ENCODE data around the gene TYRP1.

The TYRP1 gene

DNA sequence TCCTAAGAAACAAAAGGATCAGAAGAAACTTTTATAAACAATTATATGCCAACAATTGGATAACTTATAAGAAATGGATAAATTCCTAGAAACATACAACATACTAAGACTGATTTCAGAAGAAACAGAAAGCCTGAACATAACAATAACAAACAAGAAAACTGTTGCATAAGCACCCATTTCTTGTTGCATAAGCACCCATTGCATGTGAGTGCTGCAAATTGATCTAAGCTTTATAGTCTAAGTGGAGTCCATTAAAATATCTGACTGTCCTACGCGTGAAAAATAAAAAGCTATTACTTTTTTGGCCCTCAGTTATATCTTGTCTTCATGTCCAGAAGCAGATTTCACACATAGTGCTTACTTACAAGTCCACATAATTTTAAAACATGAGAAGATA, 19.3 kb downstream of the TYRP1 start:
- H3K4me3 Mint-ChIP-seq = no peak overlapping the region
- no peaks in the 10 kb centered on the region for H3K4me1 Mint-ChIP-seq
- H3K27me3 Mint-ChIP-seq = no peaks in the 10 kb centered on the region
- H3K9me3 Mint-ChIP-seq = peaks cover 17% of the 10 kb centered on the region
- no peak overlapping the region for H3K27ac Mint-ChIP-seq
- no peaks in the 10 kb centered on the region for H3K36me3 Mint-ChIP-seq

DNA sequence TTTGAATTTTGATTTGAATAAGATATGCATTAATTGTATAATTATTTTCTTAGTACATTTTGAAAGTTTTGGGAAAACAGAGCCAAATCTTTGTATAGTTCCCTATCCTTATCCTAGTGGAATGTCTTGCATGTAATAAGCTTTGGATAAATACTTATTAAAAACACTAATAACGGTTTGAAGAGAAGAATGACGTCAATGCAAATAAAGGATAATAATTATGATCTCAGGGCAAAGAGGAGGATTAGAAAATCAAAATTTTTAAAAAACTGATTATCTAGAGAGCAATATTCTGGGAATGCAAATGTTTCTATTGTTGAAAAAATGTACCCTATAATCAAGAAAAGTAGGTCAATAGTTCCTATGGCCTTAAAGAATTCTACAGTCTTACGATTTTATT, 22.1 kb downstream of the TYRP1 start:
- peaks cover 19% of the 10 kb centered on the region for H3K9me3 Mint-ChIP-seq
- H3K27me3 Mint-ChIP-seq = no peaks in the 10 kb centered on the region
- H3K36me3 Mint-ChIP-seq = no peaks in the 10 kb centered on the region
- H3K4me1 Mint-ChIP-seq = no peaks in the 10 kb centered on the region
- no peak overlapping the region for H3K27ac Mint-ChIP-seq
- H3K4me3 Mint-ChIP-seq = no peak overlapping the region

- peaks cover 29% of the 10 kb centered on the region for H3K9me3 Mint-ChIP-seq
- H3K27ac Mint-ChIP-seq = no peak overlapping the region
- no peaks in the 10 kb centered on the region for H3K4me1 Mint-ChIP-seq
- H3K27me3 Mint-ChIP-seq = no peaks in the 10 kb centered on the region
- H3K4me3 Mint-ChIP-seq = no peak overlapping the region
- H3K36me3 Mint-ChIP-seq = no peaks in the 10 kb centered on the region
These were observed 23.8 kb downstream of the TYRP1 start for GRCh38 chr9:12716823-12717600.

DNA sequence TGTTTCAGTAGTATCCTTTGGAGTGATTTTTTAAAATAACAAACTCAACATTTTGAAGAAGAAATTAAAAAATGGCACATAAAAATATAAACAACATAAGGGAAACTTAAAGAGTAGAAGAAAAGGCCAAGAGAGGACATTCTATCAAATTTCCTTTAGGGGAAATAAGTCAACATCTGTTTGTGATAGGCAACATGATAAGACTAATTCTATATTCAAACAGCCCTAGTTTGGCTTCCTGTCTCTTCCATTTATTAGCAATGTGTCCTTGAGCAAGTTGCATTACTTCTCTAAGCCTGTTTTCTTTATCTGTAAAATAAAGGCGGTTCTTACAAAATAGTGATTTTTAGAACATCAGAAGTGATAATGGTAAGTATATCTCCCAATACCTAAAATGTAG, 24.7 kb downstream of the TYRP1 start:
- Mint-ChIP-seq H3K27me3 (no peaks in the 10 kb centered on the region), H3K9me3 (peaks cover 33% of the 10 kb centered on the region), H3K4me1 (no peaks in the 10 kb centered on the region), H3K27ac (no peak overlapping the region), H3K36me3 (no peaks in the 10 kb centered on the region), H3K4me3 (no peak overlapping the region)

GRCh38 chr9:12718482-12719026, 25.4 kb downstream of the TYRP1 start:
- Mint-ChIP-seq H3K4me3 (no peak overlapping the region), H3K36me3 (no peaks in the 10 kb centered on the region)

DNA sequence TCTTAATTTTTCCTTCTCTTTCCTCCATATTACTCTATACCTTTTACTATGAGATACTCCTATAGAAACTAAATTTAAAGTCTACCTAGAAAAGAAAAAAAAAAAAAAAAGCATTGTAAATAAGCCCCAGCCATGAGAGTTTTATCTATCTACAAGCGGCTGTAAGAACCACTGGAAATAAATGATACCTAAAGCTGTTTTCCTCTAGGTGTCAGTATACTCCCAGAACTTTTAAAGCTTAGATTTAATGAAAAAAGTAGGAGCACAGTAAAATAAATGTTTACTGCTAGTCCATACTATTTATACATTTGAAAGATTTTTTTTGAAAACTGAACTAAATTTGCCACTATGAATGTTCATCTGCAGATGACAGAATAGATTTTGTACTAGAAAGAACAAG, 26.2 kb downstream of the TYRP1 start:
- Mint-ChIP-seq H3K4me3 (no peak overlapping the region), H3K36me3 (no peaks in the 10 kb centered on the region), H3K4me1 (no peaks in the 10 kb centered on the region), H3K27me3 (no peaks in the 10 kb centered on the region), H3K27ac (no peak overlapping the region), H3K9me3 (peaks cover 33% of the 10 kb centered on the region)

More at GRCh38 chr9:12718482-12719026, 25.4 kb downstream of the TYRP1 start:
- Mint-ChIP-seq H3K9me3 (peaks cover 33% of the 10 kb centered on the region), H3K27ac (no peak overlapping the region), H3K4me1 (no peaks in the 10 kb centered on the region), H3K27me3 (no peaks in the 10 kb centered on the region)

DNA sequence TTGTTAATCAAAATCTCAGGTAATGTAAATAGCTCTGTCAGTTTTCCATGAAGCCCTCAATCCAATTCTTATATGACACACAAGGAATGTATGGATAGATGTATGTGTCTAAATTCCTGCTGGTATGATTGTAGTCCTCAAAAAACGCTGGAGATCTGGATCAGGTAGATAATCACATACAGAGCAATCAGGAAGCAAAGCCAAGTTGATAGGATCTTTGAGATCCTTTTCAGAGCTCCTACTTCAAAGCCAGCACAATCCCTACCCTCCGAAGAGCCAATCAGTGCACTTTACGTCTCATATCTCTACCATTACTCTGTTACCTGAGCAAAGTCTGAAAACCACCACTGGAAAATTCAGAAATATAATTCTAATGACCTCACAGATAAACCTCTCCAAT, 27.4 kb downstream of the TYRP1 start:
- Mint-ChIP-seq H3K4me3 (no peak overlapping the region), H3K27ac (no peak overlapping the region), H3K9me3 (peaks cover 22% of the 10 kb centered on the region), H3K36me3 (no peaks in the 10 kb centered on the region), H3K4me1 (no peaks in the 10 kb centered on the region), H3K27me3 (no peaks in the 10 kb centered on the region)

DNA sequence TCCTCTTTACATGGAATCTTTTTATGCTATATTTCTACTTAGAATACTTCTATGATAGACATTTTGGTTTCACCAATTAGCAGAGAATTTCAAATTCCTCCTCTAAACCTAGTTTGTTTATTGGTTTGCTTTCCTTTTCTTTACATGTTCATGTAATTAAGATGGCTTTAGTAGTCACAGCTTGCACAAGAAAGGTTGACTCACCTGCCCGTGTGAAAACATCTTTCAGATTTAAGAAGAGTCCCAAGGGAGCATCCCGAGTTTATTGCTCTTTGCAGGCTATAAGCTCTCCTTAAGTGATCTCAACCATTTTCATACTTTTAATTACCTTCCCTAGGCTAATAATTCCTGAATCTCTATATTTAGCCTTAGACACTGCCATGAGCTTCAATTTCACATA, 28.9 kb downstream of the TYRP1 start:
- Mint-ChIP-seq H3K4me3 (no peak overlapping the region), H3K9me3 (peaks cover 16% of the 10 kb centered on the region), H3K27ac (no peak overlapping the region), H3K27me3 (no peaks in the 10 kb centered on the region), H3K4me1 (no peaks in the 10 kb centered on the region), H3K36me3 (no peaks in the 10 kb centered on the region)

DNA sequence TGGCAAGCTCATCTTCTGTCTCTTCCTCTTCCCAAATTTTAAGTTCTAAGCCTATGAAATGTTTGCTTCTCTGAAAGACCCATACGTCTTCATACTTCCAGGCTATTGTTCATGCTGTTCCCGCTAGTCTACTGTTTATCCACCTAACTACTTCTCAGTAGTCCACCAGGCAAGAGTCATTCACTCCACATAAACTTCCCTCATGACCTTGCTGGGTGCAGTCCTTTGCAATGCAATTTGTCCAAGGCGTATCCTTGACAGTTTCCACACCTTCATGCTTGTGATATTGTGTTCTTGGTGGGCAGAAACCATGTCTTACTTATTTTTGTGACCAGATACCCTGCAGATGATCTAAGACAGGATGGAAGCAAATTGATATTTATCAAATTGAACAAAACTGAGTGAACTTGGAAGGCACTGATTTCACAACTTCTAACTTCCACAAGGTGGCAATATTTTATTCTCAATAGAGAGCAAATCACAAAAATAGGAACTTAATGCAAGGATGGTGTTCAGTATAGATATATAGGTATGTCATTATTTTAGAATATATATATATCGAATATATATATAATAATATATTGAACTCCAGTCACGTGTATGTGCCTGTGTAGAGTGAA, 30.3 kb downstream of the TYRP1 start:
- Mint-ChIP-seq H3K27me3 (no peaks in the 10 kb centered on the region), H3K4me3 (no peak overlapping the region), H3K9me3 (peaks cover 20% of the 10 kb centered on the region), H3K27ac (no peak overlapping the region), H3K4me1 (no peaks in the 10 kb centered on the region), H3K36me3 (no peaks in the 10 kb centered on the region)

- no peak overlapping the region for H3K27ac Mint-ChIP-seq
- no peaks in the 10 kb centered on the region for H3K27me3 Mint-ChIP-seq
- H3K4me1 Mint-ChIP-seq = no peaks in the 10 kb centered on the region
- H3K4me3 Mint-ChIP-seq = no peak overlapping the region
- peaks cover 15% of the 10 kb centered on the region for H3K9me3 Mint-ChIP-seq
- H3K36me3 Mint-ChIP-seq = no peaks in the 10 kb centered on the region
These were observed 33.6 kb downstream of the TYRP1 start for GRCh38 chr9:12726795-12727194.

DNA sequence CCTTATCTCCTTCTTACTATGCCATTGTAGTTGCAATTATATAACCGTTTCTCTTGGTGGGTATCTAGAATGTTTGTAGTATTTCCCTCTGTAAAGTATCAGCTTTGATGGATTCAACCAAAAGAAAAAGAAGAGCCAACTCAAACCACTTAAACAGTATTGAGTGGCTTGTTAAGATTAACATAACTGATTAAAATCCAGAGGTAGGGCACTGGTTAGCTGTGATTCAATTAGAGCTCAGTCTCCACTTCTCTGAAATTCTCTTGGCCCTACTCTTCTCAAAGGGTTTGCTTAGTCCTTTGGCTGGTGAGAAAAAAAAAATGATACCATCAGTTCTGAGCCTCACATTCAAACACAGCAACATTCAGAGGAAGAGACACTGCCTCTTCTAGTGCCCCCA, 37.0 kb downstream of the TYRP1 start:
- Mint-ChIP-seq H3K36me3 (no peaks in the 10 kb centered on the region), H3K4me1 (no peaks in the 10 kb centered on the region), H3K4me3 (no peak overlapping the region), H3K27me3 (no peaks in the 10 kb centered on the region), H3K9me3 (peaks cover 13% of the 10 kb centered on the region), H3K27ac (no peak overlapping the region)

DNA sequence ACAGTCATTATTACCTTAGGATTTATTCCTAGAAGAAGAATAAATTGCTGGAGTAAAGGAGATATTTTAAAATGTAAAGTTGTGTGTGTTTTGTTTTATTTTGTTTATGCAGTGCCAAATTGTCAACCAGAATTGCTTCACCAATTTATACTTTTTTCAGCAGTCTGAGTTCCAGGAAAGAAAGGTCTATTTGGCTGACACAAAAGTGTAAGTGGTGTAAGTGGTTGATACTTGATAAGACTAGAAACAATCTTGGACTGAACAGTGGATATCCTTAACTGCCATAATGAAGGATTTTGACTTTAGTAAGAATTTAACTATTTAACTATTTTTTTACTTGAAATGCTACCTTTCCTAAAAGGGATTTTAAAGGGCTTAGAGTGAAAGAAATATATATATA, 37.7 kb downstream of the TYRP1 start:
- no peak overlapping the region for H3K27ac Mint-ChIP-seq
- H3K27me3 Mint-ChIP-seq = no peaks in the 10 kb centered on the region
- peaks cover 13% of the 10 kb centered on the region for H3K9me3 Mint-ChIP-seq
- no peak overlapping the region for H3K4me3 Mint-ChIP-seq
- H3K36me3 Mint-ChIP-seq = no peaks in the 10 kb centered on the region
- H3K4me1 Mint-ChIP-seq = no peaks in the 10 kb centered on the region

DNA sequence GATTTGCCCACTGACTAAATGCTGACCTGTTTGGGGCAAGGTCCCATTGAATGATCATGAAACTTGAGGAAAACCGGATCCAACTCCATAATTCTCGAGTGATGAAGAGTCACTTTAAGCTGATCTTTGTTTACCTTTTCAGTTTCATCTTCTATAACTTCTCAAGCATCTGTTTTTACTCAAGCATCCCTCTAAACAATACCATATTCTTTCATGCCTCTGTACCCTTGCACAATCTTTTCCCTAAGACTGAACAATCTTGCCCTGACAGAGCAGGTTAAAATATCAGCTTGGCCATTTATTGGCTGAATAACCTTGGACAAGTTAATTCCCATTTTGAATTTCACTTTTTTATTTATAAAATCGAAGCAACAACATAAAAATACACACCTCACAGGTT, 39.8 kb downstream of the TYRP1 start:
- no peaks in the 10 kb centered on the region for H3K27me3 Mint-ChIP-seq

GRCh38 chr9:12735665-12736064, 42.5 kb downstream of the TYRP1 start:
- Mint-ChIP-seq H3K4me1 (no peaks in the 10 kb centered on the region), H3K36me3 (no peaks in the 10 kb centered on the region), H3K9me3 (peaks cover 4% of the 10 kb centered on the region), H3K4me3 (no peak overlapping the region), H3K27me3 (no peaks in the 10 kb centered on the region), H3K27ac (no peak overlapping the region)

More for the DNA sequence above, 39.8 kb downstream of the TYRP1 start:
- Mint-ChIP-seq H3K4me1 (no peaks in the 10 kb centered on the region), H3K9me3 (peaks cover 9% of the 10 kb centered on the region), H3K36me3 (no peaks in the 10 kb centered on the region), H3K4me3 (no peak overlapping the region), H3K27ac (no peak overlapping the region)

- Mint-ChIP-seq H3K27ac (no peak overlapping the region), H3K27me3 (no peaks in the 10 kb centered on the region), H3K4me1 (no peaks in the 10 kb centered on the region), H3K4me3 (no peak overlapping the region), H3K36me3 (no peaks in the 10 kb centered on the region), H3K9me3 (peaks cover 4% of the 10 kb centered on the region)
These were observed 44.7 kb downstream of the TYRP1 start for GRCh38 chr9:12737871-12738270.

- Mint-ChIP-seq H3K27ac (no peak overlapping the region), H3K36me3 (no peaks in the 10 kb centered on the region), H3K4me1 (no peaks in the 10 kb centered on the region), H3K4me3 (no peak overlapping the region), H3K9me3 (peaks cover 10% of the 10 kb centered on the region), H3K27me3 (no peaks in the 10 kb centered on the region)
These were observed 45.9 kb downstream of the TYRP1 start for GRCh38 chr9:12739014-12739652.
